GM04504 (cell line): ENCODE results near the gene OTOP1.
"Not testable (repeated sequence)": the region's sequence is repeated elsewhere in the genome, so short reads cannot be mapped to it uniquely, and the experiment has no call there.

Source experiments
- DNase-seq: peaks from one replicate; pipeline ENCODE4 v3.0.0-alpha.2; 2012; ENCODE audit warnings: low read depth

The OTOP1 gene

DNA sequence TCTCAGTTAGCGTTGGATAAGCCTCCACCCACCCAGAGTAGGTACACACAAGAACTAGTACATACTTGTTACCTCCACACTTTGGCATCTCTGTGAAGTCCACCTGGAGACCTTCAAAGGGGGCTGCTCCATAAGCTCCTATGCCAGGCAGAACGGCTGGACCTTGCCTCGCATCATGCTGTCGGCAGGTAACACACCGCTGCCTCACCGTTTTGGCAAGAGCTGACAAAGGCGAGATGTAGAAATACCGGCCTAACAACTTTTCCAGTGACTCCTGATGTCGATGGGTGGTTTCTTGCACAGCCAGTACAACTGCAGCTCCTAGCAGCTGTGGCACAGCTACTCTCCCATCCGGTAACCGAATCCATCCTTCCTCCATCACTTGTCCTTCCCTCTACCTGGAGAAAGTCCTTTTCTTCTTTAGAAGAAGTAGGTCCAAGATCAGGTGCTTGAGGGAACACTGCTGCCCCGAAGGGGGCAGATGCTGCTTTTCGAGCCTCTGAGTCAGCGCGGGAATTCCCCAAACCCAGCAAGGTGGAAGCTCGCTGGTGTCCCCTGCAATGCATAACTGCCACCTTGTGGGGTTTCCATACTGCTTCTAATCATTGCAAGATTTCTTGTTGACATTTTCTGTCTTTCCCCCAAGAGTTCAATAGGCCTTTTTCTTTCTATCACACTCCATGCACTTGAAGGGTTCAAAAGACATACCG lies 65.6 kb downstream of the OTOP1 start:
- DNase-seq = not testable (repeated sequence)

GRCh38 chr4:4145622-4146021 lies 81.1 kb downstream of the OTOP1 start:
- not testable (repeated sequence) for DNase-seq

DNA sequence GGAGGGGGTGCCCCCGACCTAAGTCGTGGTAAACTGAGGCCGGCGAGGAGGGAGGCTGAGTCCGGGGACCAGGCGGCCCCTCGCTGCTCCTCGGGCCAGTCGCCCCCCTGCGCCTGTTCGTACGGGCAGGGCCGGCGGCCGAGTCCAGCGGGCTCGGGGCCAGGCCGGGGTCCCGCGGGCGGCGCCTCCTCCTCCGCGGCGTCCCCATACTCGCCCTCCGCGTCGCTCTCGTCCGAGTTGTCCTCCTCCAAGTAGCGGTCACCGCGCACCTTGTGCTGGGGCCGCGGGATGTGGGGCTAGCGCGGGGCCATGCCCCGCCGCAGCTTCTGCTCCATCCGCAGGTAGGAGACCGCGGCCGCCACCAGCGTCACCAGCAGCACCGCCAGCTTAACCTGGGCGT lies 83.4 kb downstream of the OTOP1 start:
- not testable (repeated sequence) for DNase-seq

DNA sequence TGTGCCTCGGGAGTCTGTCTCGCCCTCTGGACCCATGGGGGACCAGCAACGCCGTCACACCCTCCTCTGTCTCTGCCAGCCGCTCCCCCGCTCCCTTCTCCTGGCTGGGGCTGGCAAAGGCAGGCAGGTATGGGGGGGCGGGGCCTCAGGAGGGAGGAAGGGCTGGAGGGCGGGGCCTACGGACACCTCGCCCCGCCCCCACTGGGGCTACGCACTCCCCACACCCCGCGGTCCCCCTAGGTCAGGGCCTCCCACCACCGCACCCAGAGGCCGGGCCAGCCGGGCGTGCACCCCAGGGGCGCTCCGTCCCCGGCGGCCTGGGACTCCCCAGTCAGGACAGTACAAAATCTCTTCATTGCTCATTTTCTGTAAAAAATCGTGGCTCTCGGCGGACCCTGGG lies 84.0 kb downstream of the OTOP1 start:
- DNase-seq = not testable (repeated sequence)

GRCh38 chr4:4141186-4141585 lies 85.5 kb downstream of the OTOP1 start:
- DNase-seq = not testable (repeated sequence)
